Large intestine (tissue), 3 donors: ENCODE data around the gene NR2E1. TPM values are rescaled to one million over a fixed set of nuclear protein-coding genes. Genes with fewer than 3 reads are reported as not detected.

Source experiments
- DNase-seq, 2 donors: peaks; one replicate each; pipeline versions ENCODE4 v3.0.0 to v3.0.0-alpha.2; 2013
- H3K27ac ChIP-seq: one replicate; pipeline ENCODE4 v1.5.1; 2013; ENCODE audit warnings: low read length
- H3K27me3 ChIP-seq: 2 replicates; pipeline ENCODE4 v1.6.1; 2013; ENCODE audit warnings: low read length; ENCODE audit not compliant: control insufficient read depth, insufficient read depth
- H3K36me3 ChIP-seq: 2 replicates; pipeline ENCODE4 v1.6.1; 2013; ENCODE audit warnings: low read length; ENCODE audit not compliant: control insufficient read depth, insufficient read depth
- H3K4me1 ChIP-seq: one replicate; pipeline ENCODE4 v1.6.1; 2013; ENCODE audit warnings: low read length; ENCODE audit not compliant: control insufficient read depth, insufficient read depth
- H3K4me3 ChIP-seq: one replicate; pipeline ENCODE4 v1.5.1; 2013; ENCODE audit warnings: low read length
- H3K9me3 ChIP-seq: one replicate; pipeline ENCODE4 v1.6.1; 2013; ENCODE audit warnings: mild to moderate bottlenecking, low read depth, low read length, moderate library complexity; ENCODE audit not compliant: control insufficient read depth
- WGBS: methylation state at CpG from one replicate; pipeline ENCODE4 v1.1.5; 2013; ENCODE audit warnings: low lambda C conversion rate; ENCODE audit not compliant: insufficient coverage; 5-methylcytosine and 5-hydroxymethylcytosine counted together
- polyA plus RNA-seq: library from polyadenylated mRNA; unstranded; fragments of 120-200 nt; gene quantifications from one replicate; pipeline ENCODE4 v1.2.1, GENCODE V29; 2013

The NR2E1 gene
- polyA plus RNA-seq, 1 donor: not detected

GRCh38 chr6:108123481-108123929, 42.3 kb upstream of the NR2E1 start:
- Histone ChIP-seq H3K27me3 (peaks cover 88% of the 10 kb centered on the region), H3K4me3 (no peak overlapping the region), H3K36me3 (no peaks in the 10 kb centered on the region), H3K27ac (no peak overlapping the region), H3K9me3 (no peaks in the 10 kb centered on the region), H3K4me1 (peaks cover 7% of the 10 kb centered on the region)
- WGBS: 33% methylated on average over 1 of the region's 13 CpGs
- no peak for DNase-seq

- no CpG with 5 or more reads among the region's 7 CpGs for WGBS
- H3K4me3 ChIP-seq: no peak overlapping the region
- DNase-seq: no peak
- no peaks in the 10 kb centered on the region for H3K9me3 ChIP-seq
- peaks cover 85% of the 10 kb centered on the region for H3K27me3 ChIP-seq
- no peak overlapping the region for H3K27ac ChIP-seq
- no peaks in the 10 kb centered on the region for H3K36me3 ChIP-seq
- H3K4me1 ChIP-seq: peaks cover 2% of the 10 kb centered on the region
Observed at GRCh38 chr6:108123946-108124345, 41.9 kb upstream of the NR2E1 start.

GRCh38 chr6:108127056-108127455, 38.8 kb upstream of the NR2E1 start:
- no peak overlapping the region for H3K27ac ChIP-seq
- H3K4me3 ChIP-seq: no peak overlapping the region
- no peaks in the 10 kb centered on the region for H3K4me1 ChIP-seq
- H3K27me3 ChIP-seq: peaks cover 61% of the 10 kb centered on the region
- DNase-seq: no peak
- no peaks in the 10 kb centered on the region for H3K36me3 ChIP-seq
- H3K9me3 ChIP-seq: no peaks in the 10 kb centered on the region
- no CpG with 5 or more reads among the region's 1 CpG for WGBS

- no peaks in the 10 kb centered on the region for H3K9me3 ChIP-seq
- whole genome bisulfite sequencing: no CpG with 5 or more reads among the region's 2 CpGs
- H3K4me3 ChIP-seq: no peak overlapping the region
- H3K4me1 ChIP-seq: no peaks in the 10 kb centered on the region
- no peak for DNase-seq
- H3K27me3 ChIP-seq: peaks cover 57% of the 10 kb centered on the region
- H3K36me3 ChIP-seq: no peaks in the 10 kb centered on the region
- no peak overlapping the region for H3K27ac ChIP-seq
Observed at GRCh38 chr6:108127826-108128225, 38.0 kb upstream of the NR2E1 start.

DNA sequence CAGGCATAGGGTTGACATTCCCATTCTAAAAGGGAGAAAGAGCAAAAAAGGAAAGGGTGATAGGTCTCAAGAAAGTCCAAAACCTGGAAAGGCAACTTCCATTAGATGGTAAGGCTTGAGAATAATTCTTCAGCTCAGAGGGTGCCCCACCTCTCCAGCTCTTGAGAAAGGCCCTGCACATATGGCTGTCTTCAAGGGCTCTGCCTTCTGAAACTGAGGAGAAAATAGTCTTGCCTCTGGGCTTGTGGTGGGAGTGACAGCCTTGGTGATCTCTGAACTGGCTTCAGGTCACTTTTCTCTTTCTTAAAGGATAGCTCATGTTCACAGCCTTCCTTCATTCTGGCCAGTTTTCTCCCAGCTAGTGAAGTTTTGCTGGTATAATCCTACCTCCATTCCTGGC, 35.6 kb upstream of the NR2E1 start:
- no peaks in the 10 kb centered on the region for H3K36me3 ChIP-seq
- H3K4me3 ChIP-seq: no peak overlapping the region
- no peaks in the 10 kb centered on the region for H3K9me3 ChIP-seq
- DNase-seq: no peak
- H3K4me1 ChIP-seq: peaks cover 12% of the 10 kb centered on the region
- H3K27me3 ChIP-seq: peaks cover 47% of the 10 kb centered on the region
- H3K27ac ChIP-seq: no peak overlapping the region

GRCh38 chr6:108132863-108133262, 33.0 kb upstream of the NR2E1 start:
- H3K27ac ChIP-seq: no peak overlapping the region
- no peaks in the 10 kb centered on the region for H3K9me3 ChIP-seq
- no peak for DNase-seq
- no peaks in the 10 kb centered on the region for H3K36me3 ChIP-seq
- H3K27me3 ChIP-seq: peaks cover 43% of the 10 kb centered on the region
- H3K4me3 ChIP-seq: no peak overlapping the region
- H3K4me1 ChIP-seq: peaks cover 12% of the 10 kb centered on the region
- WGBS: no CpG with 5 or more reads among the region's 4 CpGs

GRCh38 chr6:108133594-108134179, 32.1 kb upstream of the NR2E1 start:
- peak overlapping the region; percentile 23 for H3K4me3 ChIP-seq
- WGBS: no CpG with 5 or more reads among the region's 36 CpGs
- peaks cover 12% of the 10 kb centered on the region for H3K4me1 ChIP-seq
- no peaks in the 10 kb centered on the region for H3K36me3 ChIP-seq
- H3K9me3 ChIP-seq: no peaks in the 10 kb centered on the region
- peaks cover 40% of the 10 kb centered on the region for H3K27me3 ChIP-seq
- peak; percentile 81 to 92 for DNase-seq
- peak overlapping the region; percentile 41 for H3K27ac ChIP-seq

- Histone ChIP-seq H3K27me3 (peaks cover 34% of the 10 kb centered on the region), H3K27ac (no peak overlapping the region), H3K36me3 (no peaks in the 10 kb centered on the region), H3K9me3 (no peaks in the 10 kb centered on the region), H3K4me1 (peaks cover 12% of the 10 kb centered on the region), H3K4me3 (no peak overlapping the region)
- no CpG with 5 or more reads among the region's 18 CpGs for WGBS
- no peak for DNase-seq
Observed at GRCh38 chr6:108134213-108134970, 31.4 kb upstream of the NR2E1 start.

DNA sequence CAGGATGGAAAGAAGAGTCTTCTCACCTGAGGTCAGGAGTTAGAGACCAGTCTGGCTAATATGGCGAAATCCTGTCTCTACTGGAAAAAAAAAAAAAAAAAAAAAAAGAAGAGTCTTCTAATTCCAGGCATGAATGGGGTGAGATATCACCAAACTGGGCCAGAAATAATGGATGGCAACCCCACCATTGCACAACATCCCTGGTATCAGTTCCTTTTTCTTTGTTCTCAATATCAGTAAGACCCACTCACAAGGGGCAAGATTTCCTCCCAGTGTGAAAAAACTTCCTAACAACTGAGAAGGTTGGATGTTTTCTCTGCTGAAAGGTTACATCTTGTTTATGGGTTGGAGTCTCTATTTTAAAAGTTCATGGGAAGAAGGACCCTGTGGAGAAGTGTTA, 23.6 kb upstream of the NR2E1 start:
- DNase-seq: no peak
- Histone ChIP-seq H3K4me3 (no peak overlapping the region), H3K27me3 (peaks cover 24% of the 10 kb centered on the region), H3K9me3 (no peaks in the 10 kb centered on the region), H3K27ac (no peak overlapping the region), H3K36me3 (no peaks in the 10 kb centered on the region), H3K4me1 (no peaks in the 10 kb centered on the region)
- no CpG with 5 or more reads among the region's 1 CpG for WGBS

DNA sequence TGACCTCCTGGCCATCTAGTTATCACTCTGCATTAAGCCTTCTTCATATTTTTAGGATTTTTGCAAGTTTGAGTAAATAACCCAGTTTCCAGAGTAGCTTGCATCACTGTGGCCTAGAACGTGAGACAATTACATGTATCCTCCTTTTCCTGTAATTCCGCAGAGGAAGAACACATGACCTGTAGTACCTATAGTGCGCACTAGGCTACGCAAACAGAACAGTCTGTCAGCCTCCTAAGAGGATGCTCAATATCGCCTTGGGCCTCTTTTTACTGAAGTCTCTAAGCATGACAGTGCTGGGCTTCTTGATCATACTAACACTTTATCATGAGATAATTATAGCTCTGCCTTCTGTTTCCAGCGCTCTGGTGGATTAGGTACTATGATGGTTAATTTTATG, 20.2 kb upstream of the NR2E1 start:
- H3K9me3 ChIP-seq: no peaks in the 10 kb centered on the region
- no CpG with 5 or more reads among the region's 6 CpGs for WGBS

DNA sequence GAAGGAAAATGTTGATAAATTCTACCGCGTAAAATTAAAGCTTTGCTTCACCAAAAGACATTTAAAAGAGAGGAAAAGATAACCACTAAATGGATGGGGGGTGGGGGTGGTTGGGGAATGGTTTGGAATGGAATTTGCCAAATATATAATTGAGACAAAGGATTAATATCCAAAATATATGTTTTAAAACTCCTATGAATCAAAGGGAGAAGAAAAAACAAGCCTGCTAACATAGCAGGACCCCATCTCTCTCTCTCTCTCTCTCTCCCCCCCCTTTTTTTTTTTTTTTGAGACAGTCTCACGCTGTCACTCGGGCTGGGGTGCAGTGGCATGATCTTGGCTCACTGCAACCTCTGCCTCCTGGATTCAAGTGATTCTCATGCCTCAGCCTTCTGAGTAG, 13.4 kb upstream of the NR2E1 start:
- Histone ChIP-seq H3K27ac (no peak overlapping the region), H3K4me1 (peaks cover 6% of the 10 kb centered on the region), H3K36me3 (no peaks in the 10 kb centered on the region), H3K4me3 (no peak overlapping the region), H3K27me3 (peaks cover 80% of the 10 kb centered on the region), H3K9me3 (peaks cover 4% of the 10 kb centered on the region)
- no peak for DNase-seq
- 100% methylated on average over 2 of the region's 4 CpGs for WGBS

More for the DNA sequence above, 20.2 kb upstream of the NR2E1 start:
- no peak overlapping the region for H3K27ac ChIP-seq
- no peak for DNase-seq
- H3K4me3 ChIP-seq: no peak overlapping the region
- H3K27me3 ChIP-seq: peaks cover 38% of the 10 kb centered on the region
- no peaks in the 10 kb centered on the region for H3K4me1 ChIP-seq
- no peaks in the 10 kb centered on the region for H3K36me3 ChIP-seq
